ENCODE results near the gene GKN2.

GRCh38 chr2:68971591-68972231, 19.0 kb upstream of the GKN2 start:
- TF ChIP-seq EZH2 (IDR thresholded peaks at IDR 0.05; ENCODE audit: borderline replicate concordance, low read depth, low read length) (no peak), POLR2AphosphoS5 (IDR thresholded peaks at IDR 0.05; ENCODE audit: control insufficient read depth, insufficient read depth, low read depth, low read length) (no peak), ZFP30 (CRISPR knock-in tag; IDR thresholded peaks at IDR 0.05; ENCODE audit: borderline replicate concordance) (no peak), CTCF (IDR thresholded peaks at IDR 0.05 in 2 of 3, conservative IDR thresholded peaks at IDR 0.05 in 1 of 3; ENCODE audit: insufficient read depth in 2 of 3, low read depth in 1 of 3, low read length in 3 of 3) (no peak), OTX1 (CRISPR knock-in tag; IDR thresholded peaks at IDR 0.05) (no peak), TEAD2 (tag; IDR thresholded peaks at IDR 0.05) (no peak)

Data from K562 (cell line).